ENCODE data around the gene CDKN1A.

- TF ChIP-seq RAD21 (conservative IDR thresholded peaks at IDR 0.05): no peak
- TF ChIP-seq CTCF (IDR thresholded peaks at IDR 0.05; ENCODE audit: poor library complexity, severe bottlenecking): no peak
- TF ChIP-seq TAF1 (IDR thresholded peaks at IDR 0.05; ENCODE audit: low read depth): no peak
- no peak for TF ChIP-seq EZH2 (IDR thresholded peaks at IDR 0.05; ENCODE audit: borderline replicate concordance, insufficient read depth, low read length, poor library complexity, severe bottlenecking)
- no peak for TF ChIP-seq SMC3 (conservative IDR thresholded peaks at IDR 0.05; ENCODE audit: poor library complexity)
Measured at GRCh38 chr6:36715469-36715868, 37.0 kb downstream of the CDKN1A start.

All from neural cell (in vitro differentiated cells).